ENCODE data around the gene NFIA. TPM values are rescaled to one million over a fixed set of nuclear protein-coding genes. Genes with fewer than 3 reads are reported as not detected.

The NFIA gene
- total RNA-seq, 1 experiment from 2014 or later, result 0.35 TPM

- H3K27ac Mint-ChIP-seq, result no peak overlapping the region
- no peaks in the 10 kb centered on the region; the same call in 1 of the 2 replicates for H3K27me3 Mint-ChIP-seq (ENCODE audit: low read depth)
Observed at GRCh38 chr1:61117283-61117682, 34.9 kb downstream of the NFIA start.

More at GRCh38 chr1:61117283-61117682, 34.9 kb downstream of the NFIA start:
- Histone ChIP-seq H3K14ac (ENCODE audit: insufficient read depth, low read length) (no peak overlapping the region), H3K4ac (ENCODE audit: low read depth, low read length) (no peak overlapping the region), H2BK15ac (ENCODE audit: low read depth, low read length) (no peak overlapping the region), H2AFZ (ENCODE audit: low read length) (no peak overlapping the region), H3K23ac (ENCODE audit: insufficient read length, low read depth, low read length) (no peak overlapping the region), H2BK20ac (ENCODE audit: low read depth, low read length, poor library complexity, severe bottlenecking) (no peak overlapping the region), H2BK120ac (ENCODE audit: low read depth, low read length, poor library complexity, severe bottlenecking) (no peak overlapping the region), H3T11ph (ENCODE audit: low read length) (no peak overlapping the region), H3K56ac (ENCODE audit: insufficient read length, low read depth, low read length) (no peak overlapping the region), H3K9ac (ENCODE audit: extremely low read depth, insufficient read length, low read length) (no peak overlapping the region), H4K8ac (replicated peaks; ENCODE audit: insufficient read length, low read depth, low read length) (no peak overlapping the region), H3K27ac (ENCODE audit: insufficient read length, low read depth, low read length) (no peak overlapping the region), H3K79me2 (ENCODE audit: insufficient read depth, low read length) (no peaks in the 10 kb centered on the region), H4K5ac (ENCODE audit: insufficient read length, low read depth, low read length) (no peak overlapping the region), H2BK12ac (ENCODE audit: insufficient read length, low read depth, low read length) (no peak overlapping the region), H2AK5ac (ENCODE audit: insufficient read length, low read length) (no peak overlapping the region), H2BK5ac (ENCODE audit: insufficient read length, low read length) (no peak overlapping the region), H3K27me3 (ENCODE audit: insufficient read depth, low read length) (no peaks in the 10 kb centered on the region), H4K91ac (ENCODE audit: insufficient read length, low read depth, low read length) (no peak overlapping the region), H3K23me2 (ENCODE audit: insufficient read length, low read depth, low read length, poor library complexity, severe bottlenecking) (no peaks in the 10 kb centered on the region), H3K18ac (ENCODE audit: insufficient read length, low read depth, low read length) (no peak overlapping the region), H3K4me1 (ENCODE audit: insufficient read depth, low read length) (no peaks in the 10 kb centered on the region), H3K4me2 (ENCODE audit: insufficient read depth, insufficient read length, low read length) (no peak overlapping the region), H3K79me1 (ENCODE audit: insufficient read depth, low read depth, low read length, poor library complexity, severe bottlenecking) (no peaks in the 10 kb centered on the region), H4K20me1 (ENCODE audit: control insufficient read depth, insufficient read depth, insufficient read length) (no peaks in the 10 kb centered on the region), H3K9me3 (ENCODE audit: control insufficient read depth, low read depth, low read length) (no peaks in the 10 kb centered on the region)
- DNase-seq, result no peak
- no peak for TF ChIP-seq CTCF (conservative IDR thresholded peaks at IDR 0.05)
- Mint-ChIP-seq H3K36me3 (ENCODE audit: insufficient read depth in 1 of 3, low read depth in 3 of 3) (no peaks in the 10 kb centered on the region; a peak in 1 of 7 replicates), H3K9me3 (no peaks in the 10 kb centered on the region; a peak in 1 of 5 replicates), H3K4me1 (peaks cover 8 to 11% of the 10 kb centered on the region in 2 experiments), H3K4me3 (no peak overlapping the region)
- no CpG with 5 or more reads among the region's 2 CpGs for WGBS (ENCODE audit: extremely low coverage, insufficient read length, low lambda C conversion rate)

Data from H9 (cell line).